Measurements from ENCODE around the gene KMT2A.
"Not testable (repeated sequence)": the region's sequence is repeated elsewhere in the genome, so short reads cannot be mapped to it uniquely, and the experiment has no call there.

Gene KMT2A

GRCh38 chr11:118533769-118534729 is 97.8 kb downstream of the KMT2A start:
- no peak for FAIRE-seq

GRCh38 chr11:118535261-118535660 is 99.0 kb downstream of the KMT2A start:
- no peak for FAIRE-seq

- FAIRE-seq = no peak
These were observed 100.4 kb downstream of the KMT2A start for GRCh38 chr11:118536726-118537125.

- no peak for FAIRE-seq
These were observed 101.2 kb downstream of the KMT2A start for GRCh38 chr11:118537409-118537980.

- FAIRE-seq = no peak
These were observed 107.8 kb downstream of the KMT2A start for GRCh38 chr11:118544010-118544646.

GRCh38 chr11:118544647-118545010 is 108.3 kb downstream of the KMT2A start:
- no peak for FAIRE-seq

GRCh38 chr11:118545533-118545932 is 109.2 kb downstream of the KMT2A start:
- FAIRE-seq = no peak

GRCh38 chr11:118547132-118547531 is 110.8 kb downstream of the KMT2A start:
- FAIRE-seq = no peak

- no peak for FAIRE-seq
These were observed 116.0 kb downstream of the KMT2A start for GRCh38 chr11:118552341-118552740.

- no peak for FAIRE-seq
These were observed 124.5 kb downstream of the KMT2A start for GRCh38 chr11:118560806-118561205.

- FAIRE-seq = no peak
These were observed 128.8 kb downstream of the KMT2A start for GRCh38 chr11:118565051-118565450.

- FAIRE-seq = no peak
These were observed 133.4 kb downstream of the KMT2A start for GRCh38 chr11:118569670-118570069.

- no peak for FAIRE-seq
These were observed 134.5 kb downstream of the KMT2A start for GRCh38 chr11:118570787-118571186.

- FAIRE-seq = not testable (repeated sequence)
These were observed 135.4 kb downstream of the KMT2A start for GRCh38 chr11:118571701-118572060.

- no peak for FAIRE-seq
These were observed 136.0 kb downstream of the KMT2A start, which contains the start of gene ARCN1 for GRCh38 chr11:118572061-118572980. Gene ARCN1 (plus strand): TSS chr11:118572409. CDS start chr11:118572548, 139 bp downstream.

- no peak for FAIRE-seq
These were observed 136.8 kb downstream of the KMT2A start for GRCh38 chr11:118572981-118573550.

GRCh38 chr11:118574636-118575035 is 138.3 kb downstream of the KMT2A start:
- no peak for FAIRE-seq
